ENCODE results near the gene SLC27A2.

- TF ChIP-seq CTCF (IDR thresholded peaks at IDR 0.05 in 4 of 5, conservative IDR thresholded peaks at IDR 0.05 in 1 of 5), result no peak
- TF ChIP-seq POLR2A (IDR thresholded peaks at IDR 0.05), result no peak
These were observed 3.0 kb downstream of the SLC27A2 start for GRCh38 chr15:50184863-50185504.
